GM23248 (cell line): ENCODE data around the gene TDRD12.

Experiments
- EZH2 ChIP-seq: fragments of 200-600 bp; sonication (generic); IDR thresholded peaks from 2 replicates; pipeline ENCODE4 v1.6.1; 2018; ENCODE audit warnings: antibody characterized with exemption, mild to moderate bottlenecking; ENCODE audit not compliant: insufficient read depth, poor library complexity, severe bottlenecking
- EZH2phosphoT487 ChIP-seq: fragments of 200-600 bp; sonication (generic); IDR thresholded peaks from 2 replicates; pipeline ENCODE4 v1.6.1; 2018; ENCODE audit warnings: antibody characterized with exemption, moderate library complexity, mild to moderate bottlenecking, low read depth; ENCODE audit not compliant: insufficient read depth

DNA sequence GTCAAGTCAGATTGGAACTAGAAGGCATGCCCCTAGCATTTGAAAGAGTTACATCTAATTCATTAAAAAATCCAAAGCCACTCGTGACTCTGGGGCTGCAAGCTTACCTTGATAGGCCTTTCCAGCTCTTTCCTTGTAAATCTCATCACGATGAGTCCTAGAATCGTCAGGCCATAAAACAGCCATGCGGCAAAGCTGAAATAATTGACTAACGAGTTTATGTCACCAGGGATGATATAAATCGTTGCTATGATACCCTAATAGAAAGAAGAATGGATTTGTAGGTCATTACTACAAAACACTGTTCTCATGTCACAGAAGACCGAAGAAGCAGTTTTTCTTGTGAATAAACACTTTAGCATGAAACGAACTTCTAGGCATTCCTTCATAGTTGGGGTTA lies 122.5 kb downstream of the TDRD12 start:
- no peak for TF ChIP-seq EZH2
- no peak for TF ChIP-seq EZH2phosphoT487
